GM23338 (cell line): ENCODE data around the gene NTNG1. TPM values are rescaled to one million over a fixed set of nuclear protein-coding genes. Genes with fewer than 3 reads are reported as not detected.

Experiments
- ATAC-seq: fragments of 200-7000 bp; cut with Tn5 transposase; 3 replicates; pipeline ENCODE4 v1.9.1; 2020
- DNase-seq: peaks from one replicate; pipeline ENCODE4 v3.0.0-alpha.2; 2015; ENCODE audit warnings: low spot score
- H2AFZ ChIP-seq: fragments of 200-600 bp; sonication (generic); 2 replicates; pipeline ENCODE4 v1.8.0; 2016; ENCODE audit warnings: antibody characterized with exemption, mild to moderate bottlenecking, moderate library complexity
- H3F3A ChIP-seq: fragments of 200-600 bp; sonication (generic); replicated peaks from 2 replicates; pipeline ENCODE4 v1.8.0; 2017; ENCODE audit warnings: antibody characterized with exemption, mixed run types, low read depth
- H3K27ac ChIP-seq: fragments of 200-600 bp; sonication (generic); 2 replicates; pipeline ENCODE4 v1.6.1; 2016; ENCODE audit warnings: low read depth
- H3K27me3 ChIP-seq: fragments of 200-600 bp; sonication (generic); 2 replicates; pipeline ENCODE4 v1.8.0; 2016; ENCODE audit warnings: mild to moderate bottlenecking, mixed run types, moderate library complexity; ENCODE audit not compliant: insufficient read depth
- H3K36me3 ChIP-seq: fragments of 200-600 bp; sonication (generic); 2 replicates; pipeline ENCODE4 v1.8.0; 2016; ENCODE audit warnings: mild to moderate bottlenecking; ENCODE audit not compliant: insufficient read depth
- H3K4me1 ChIP-seq: fragments of 200-600 bp; sonication (generic); 2 replicates; pipeline ENCODE4 v1.8.0; 2016; ENCODE audit warnings: mild to moderate bottlenecking, moderate library complexity; ENCODE audit not compliant: insufficient read depth
- H3K4me2 ChIP-seq: fragments of 200-600 bp; sonication (generic); 2 replicates; pipeline ENCODE4 v1.7.1; 2017; ENCODE audit warnings: mixed run types
- H3K4me3 ChIP-seq: fragments of 200-600 bp; sonication (generic); 2 replicates; pipeline ENCODE4 v1.6.1; 2016; ENCODE audit warnings: mixed run types
- H3K79me2 ChIP-seq: fragments of 200-600 bp; sonication (generic); replicated peaks from 2 replicates; pipeline ENCODE4 v1.8.0; 2017; ENCODE audit warnings: mild to moderate bottlenecking; ENCODE audit not compliant: insufficient read depth
- H3K9me2 ChIP-seq: fragments of 200-600 bp; sonication (generic); 2 replicates; pipeline ENCODE4 v1.8.0; 2017; ENCODE audit not compliant: insufficient read depth
- H4K20me1 ChIP-seq: fragments of 200-600 bp; sonication (generic); replicated peaks from 2 replicates; pipeline ENCODE4 v1.8.0; 2017; ENCODE audit warnings: mild to moderate bottlenecking; ENCODE audit not compliant: insufficient read depth
- H3K27ac Mint-ChIP-seq: 2 replicates; pipeline ENCODE4 v1.8.0; 2020; ENCODE audit warnings: inconsistent platforms, mild to moderate bottlenecking, moderate library complexity, mixed read lengths
- H3K27me3 Mint-ChIP-seq: 3 replicates; pipeline ENCODE4 v1.8.0; 2022; ENCODE audit warnings: low read depth, mild to moderate bottlenecking, moderate library complexity, mixed read lengths, inconsistent platforms; ENCODE audit not compliant: insufficient read depth, poor library complexity
- H3K36me3 Mint-ChIP-seq: 3 replicates; pipeline ENCODE4 v1.8.0; 2021; ENCODE audit warnings: low read depth, mild to moderate bottlenecking, inconsistent platforms, moderate library complexity, mixed read lengths
- H3K4me1 Mint-ChIP-seq: 3 replicates; pipeline ENCODE4 v1.8.0; 2020; ENCODE audit warnings: mild to moderate bottlenecking, inconsistent platforms, mixed read lengths
- H3K4me3 Mint-ChIP-seq: 3 replicates; pipeline ENCODE4 v1.8.0; 2021; ENCODE audit warnings: moderate library complexity, mild to moderate bottlenecking, inconsistent platforms, mixed read lengths
- H3K9me3 Mint-ChIP-seq: 3 replicates; pipeline ENCODE4 v1.8.0; 2020; ENCODE audit warnings: moderate library complexity, mild to moderate bottlenecking, inconsistent platforms, mixed read lengths
- CREB1 ChIP-seq: fragments of 250-450 bp; sonication (Bioruptor Pico); IDR thresholded peaks from 2 replicates; pipeline ENCODE4 v1.5.0; 2020; ENCODE audit warnings: low read depth, mild to moderate bottlenecking, moderate library complexity
- EZH2 ChIP-seq: fragments of 200-600 bp; sonication (generic); IDR thresholded peaks from one replicate; pipeline ENCODE4 v1.8.0; 2017; ENCODE audit warnings: antibody characterized with exemption, mild to moderate bottlenecking, low read depth; ENCODE audit not compliant: unreplicated experiment
- EZH2phosphoT487 ChIP-seq: fragments of 200-600 bp; sonication (generic); IDR thresholded peaks from one replicate; pipeline ENCODE4 v1.8.1; 2018; ENCODE audit warnings: antibody characterized with exemption; ENCODE audit not compliant: unreplicated experiment
- JUNB ChIP-seq: IDR thresholded peaks from one replicate; pipeline ENCODE4 v1.6.1; 2016; ENCODE audit warnings: antibody characterized with exemption; ENCODE audit not compliant: unreplicated experiment
- NANOG ChIP-seq: IDR thresholded peaks from 2 replicates; pipeline ENCODE4 v1.6.1; 2016; ENCODE audit warnings: antibody characterized with exemption, borderline replicate concordance
- POLR2AphosphoS5 ChIP-seq: IDR thresholded peaks from 2 replicates; pipeline ENCODE4 v1.6.1; 2016; ENCODE audit warnings: antibody characterized with exemption, low read depth
- REST ChIP-seq: IDR thresholded peaks from one replicate; pipeline ENCODE4 v1.6.1; 2018; ENCODE audit warnings: antibody characterized with exemption; ENCODE audit not compliant: unreplicated experiment
- ZNF114 ChIP-seq: fragments of 250-450 bp; sonication (Bioruptor Pico); IDR thresholded peaks from 2 replicates; pipeline ENCODE4 v1.5.0; 2020; ENCODE audit warnings: mild to moderate bottlenecking, moderate library complexity
- ZNF331 ChIP-seq: fragments of 250-450 bp; sonication (Bioruptor Pico); IDR thresholded peaks from 2 replicates; pipeline ENCODE4 v1.5.0; 2020; ENCODE audit warnings: low read depth, mild to moderate bottlenecking, moderate library complexity
- polyA plus RNA-seq: library from polyadenylated mRNA; unstranded; fragments of >200 nt; fragmentation: Nextera tagmentation; extraction: Ambion mirVana; gene quantifications from 2 replicates; pipeline ENCODE4 v1.2.1, GENCODE V29; 2016
- total RNA-seq: library from RNA; depleted of rRNA; stranded (reverse); fragments of >200 nt; shearing (Covaris generic); gene quantifications from 2 replicates; pipeline ENCODE4 v1.2.3, GENCODE V29; 2014
- TF ChIP-seq, protein P1 (sequence below), 2 experiments: fragments of 200-600 bp in 1 of 2; sonication (generic) in 1 of 2; conservative IDR thresholded peaks; 2 replicates each; pipeline versions ENCODE4 v1.5.1 to v1.6.1; 2016 to 2017; ENCODE audit warnings: antibody characterized with exemption in 2 of 2, low read depth in 2 of 2, mild to moderate bottlenecking in 2 of 2, moderate library complexity in 1 of 2
- TF ChIP-seq, protein P2 (sequence below): IDR thresholded peaks from 2 replicates; pipeline ENCODE4 v1.6.1; 2016; ENCODE audit warnings: antibody characterized with exemption

NTNG1 gene
- total and polyA plus RNA-seq, 2 experiments from 2014 or later = 7.2 to 10.3 TPM

GRCh38 chr1:107529511-107530149 lies 388.8 kb downstream of the NTNG1 start:
- H3K27me3 ChIP-seq = no peaks in the 10 kb centered on the region
- H3K9me3 Mint-ChIP-seq = no peaks in the 10 kb centered on the region
- no peak overlapping the region for H3K4me3 ChIP-seq
- no peak overlapping the region for H3K27ac ChIP-seq
- ATAC-seq = peak; percentile 94
- H3K4me2 ChIP-seq = no peak overlapping the region
- peaks cover 8% of the 10 kb centered on the region; the same call in 2 of the 3 replicates for H3K4me1 Mint-ChIP-seq
- no peaks in the 10 kb centered on the region for H3F3A ChIP-seq
- H2AFZ ChIP-seq = no peak overlapping the region
- H3K79me2 ChIP-seq = no peaks in the 10 kb centered on the region
- no peaks in the 10 kb centered on the region; the same call in 1 of the 2 replicates for H4K20me1 ChIP-seq
- peaks cover 9% of the 10 kb centered on the region for H3K9me2 ChIP-seq
- DNase-seq = peak; percentile 75
- TF ChIP-seq, protein P1, sequence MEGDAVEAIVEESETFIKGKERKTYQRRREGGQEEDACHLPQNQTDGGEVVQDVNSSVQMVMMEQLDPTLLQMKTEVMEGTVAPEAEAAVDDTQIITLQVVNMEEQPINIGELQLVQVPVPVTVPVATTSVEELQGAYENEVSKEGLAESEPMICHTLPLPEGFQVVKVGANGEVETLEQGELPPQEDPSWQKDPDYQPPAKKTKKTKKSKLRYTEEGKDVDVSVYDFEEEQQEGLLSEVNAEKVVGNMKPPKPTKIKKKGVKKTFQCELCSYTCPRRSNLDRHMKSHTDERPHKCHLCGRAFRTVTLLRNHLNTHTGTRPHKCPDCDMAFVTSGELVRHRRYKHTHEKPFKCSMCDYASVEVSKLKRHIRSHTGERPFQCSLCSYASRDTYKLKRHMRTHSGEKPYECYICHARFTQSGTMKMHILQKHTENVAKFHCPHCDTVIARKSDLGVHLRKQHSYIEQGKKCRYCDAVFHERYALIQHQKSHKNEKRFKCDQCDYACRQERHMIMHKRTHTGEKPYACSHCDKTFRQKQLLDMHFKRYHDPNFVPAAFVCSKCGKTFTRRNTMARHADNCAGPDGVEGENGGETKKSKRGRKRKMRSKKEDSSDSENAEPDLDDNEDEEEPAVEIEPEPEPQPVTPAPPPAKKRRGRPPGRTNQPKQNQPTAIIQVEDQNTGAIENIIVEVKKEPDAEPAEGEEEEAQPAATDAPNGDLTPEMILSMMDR (conservative IDR thresholded peaks at IDR 0.05; ENCODE audit: low read depth in 2 of 2) = peak; percentile 81 to 98
- TF ChIP-seq POLR2AphosphoS5 (no peak), ZNF114 (CRISPR knock-in tag) (no peak), EZH2phosphoT487 (no peak), JUNB (no peak), REST (no peak), CREB1 (no peak)
- H3K27me3 Mint-ChIP-seq = no peaks in the 10 kb centered on the region
- H3K27ac Mint-ChIP-seq = no peak overlapping the region
- no peak overlapping the region for H3K4me3 Mint-ChIP-seq
- no peaks in the 10 kb centered on the region for H3K36me3 ChIP-seq
- peaks cover 9% of the 10 kb centered on the region for H3K4me1 ChIP-seq
- no peaks in the 10 kb centered on the region for H3K36me3 Mint-ChIP-seq

DNA sequence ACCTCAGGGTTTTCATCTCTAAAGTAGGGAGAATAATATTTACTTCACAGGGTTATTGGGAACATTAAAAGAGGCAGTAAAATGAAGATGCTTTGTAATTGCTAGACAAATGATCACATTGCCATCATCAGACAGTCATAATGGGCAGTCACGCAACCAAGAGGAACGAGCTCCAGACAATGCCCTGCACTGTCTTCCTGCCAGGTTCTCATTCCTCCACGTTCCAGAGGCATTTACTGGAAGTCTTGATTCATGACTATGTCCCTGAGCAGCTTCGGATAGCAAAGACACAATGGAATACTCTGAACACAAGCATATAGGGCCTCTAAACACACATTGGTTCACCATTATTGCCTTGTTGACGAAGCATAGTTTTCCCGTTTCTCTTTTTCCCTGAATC lies 389.7 kb downstream of the NTNG1 start:
- H3K4me1 Mint-ChIP-seq = no peaks in the 10 kb centered on the region
- DNase-seq (no peak), ATAC-seq (no peak)
- no peaks in the 10 kb centered on the region for H3K36me3 Mint-ChIP-seq
- no peak overlapping the region for H3K4me3 Mint-ChIP-seq
- no peak overlapping the region for H2AFZ ChIP-seq
- no peaks in the 10 kb centered on the region for H3K9me3 Mint-ChIP-seq
- H3K4me1 ChIP-seq = no peaks in the 10 kb centered on the region
- H3F3A ChIP-seq = no peaks in the 10 kb centered on the region
- H3K27me3 Mint-ChIP-seq = peaks cover 3% of the 10 kb centered on the region
- H3K36me3 ChIP-seq = no peaks in the 10 kb centered on the region
- peaks cover 10% of the 10 kb centered on the region for H3K9me2 ChIP-seq
- H3K4me3 ChIP-seq = no peak overlapping the region
- H3K27ac Mint-ChIP-seq = no peak overlapping the region
- H3K27me3 ChIP-seq = no peaks in the 10 kb centered on the region
- no peak overlapping the region for H3K4me2 ChIP-seq
- H4K20me1 ChIP-seq = no peaks in the 10 kb centered on the region; the same call in 1 of the 2 replicates
- no peaks in the 10 kb centered on the region for H3K79me2 ChIP-seq
- H3K27ac ChIP-seq = no peak overlapping the region
- TF ChIP-seq, protein P1 (conservative IDR thresholded peaks at IDR 0.05; ENCODE audit: low read depth in 2 of 2) = no peak
- no peak for TF ChIP-seq ZNF331 (CRISPR knock-in tag)
- TF ChIP-seq EZH2phosphoT487 = no peak
- no peak for TF ChIP-seq REST
- TF ChIP-seq NANOG = no peak
- TF ChIP-seq EZH2 = no peak
- TF ChIP-seq, protein P2, sequence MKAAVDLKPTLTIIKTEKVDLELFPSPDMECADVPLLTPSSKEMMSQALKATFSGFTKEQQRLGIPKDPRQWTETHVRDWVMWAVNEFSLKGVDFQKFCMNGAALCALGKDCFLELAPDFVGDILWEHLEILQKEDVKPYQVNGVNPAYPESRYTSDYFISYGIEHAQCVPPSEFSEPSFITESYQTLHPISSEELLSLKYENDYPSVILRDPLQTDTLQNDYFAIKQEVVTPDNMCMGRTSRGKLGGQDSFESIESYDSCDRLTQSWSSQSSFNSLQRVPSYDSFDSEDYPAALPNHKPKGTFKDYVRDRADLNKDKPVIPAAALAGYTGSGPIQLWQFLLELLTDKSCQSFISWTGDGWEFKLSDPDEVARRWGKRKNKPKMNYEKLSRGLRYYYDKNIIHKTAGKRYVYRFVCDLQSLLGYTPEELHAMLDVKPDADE = no peak
- TF ChIP-seq JUNB = no peak
